ENCODE data around the gene TCL1B. TPM values are rescaled to one million over a fixed set of nuclear protein-coding genes. Genes with fewer than 3 reads are reported as not detected.

TCL1B gene
- polyA plus RNA-seq, 4 donors, result 0.32 to 0.58 (median 0.49) TPM

DNA sequence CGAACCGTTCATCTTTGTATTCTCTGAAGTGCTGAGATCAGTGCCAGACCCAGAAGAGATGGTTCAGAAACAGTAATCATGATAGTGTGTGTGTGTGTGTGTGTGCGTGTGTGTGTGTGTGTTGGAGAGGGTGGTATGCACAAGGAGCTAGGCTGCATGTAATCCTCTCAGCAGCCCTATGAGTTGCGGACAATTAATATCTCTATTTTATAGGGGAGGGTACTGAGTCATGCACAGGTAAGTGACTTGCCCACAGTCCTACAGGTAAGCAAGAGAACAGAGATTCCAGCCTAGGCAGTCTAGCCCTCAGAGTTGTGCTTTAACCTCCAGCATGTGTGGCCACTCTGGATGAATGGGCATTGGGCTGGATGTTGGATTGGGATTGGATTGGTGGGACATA is 55.6 kb downstream of the TCL1B start:
- no peak for DNase-seq (ENCODE audit: low read depth in 4 of 4, low spot score in 2 of 4)

Other genes starting within 250 kb of the TCL1B start
- 1 to 10 TPM; 2.0 to 2.8 (median 2.2) TPM for gene SYNE3, start 169.8 kb upstream of the TCL1B start, polyA plus RNA-seq (ENCODE audit: insufficient read length in 4 of 4)
- 10 to 100 TPM; 69.1 to 82.1 (median 71.7) TPM for gene GLRX5, start 151.4 kb upstream of the TCL1B start, polyA plus RNA-seq (ENCODE audit: insufficient read length in 4 of 4)
- gene TCL1A, start 27.7 kb downstream of the TCL1B start, polyA plus RNA-seq (ENCODE audit: insufficient read length in 4 of 4), result 1 to 10 TPM in 2 of 4 donors, under 1 TPM in 2; 0.54 to 1.9 (median 1.1) TPM
- gene TUNAR, start 190.4 kb downstream of the TCL1B start, polyA plus RNA-seq (ENCODE audit: insufficient read length in 4 of 4), result 1 to 10 TPM in 1 of 4 donors, under 1 TPM in 3; 0.38 to 1.8 (median 0.56) TPM

All from left renal cortex interstitium (tissue), 4 donors.